ENCODE results near the gene MRPL58.

MRPL58 gene

GRCh38 chr17:75064460-75064859 lies 52.0 kb downstream of the MRPL58 start:
- H3K27ac ChIP-seq: no peak overlapping the region
- TF ChIP-seq ZFX (IDR thresholded peaks at IDR 0.05) (no peak), CTCF (conservative IDR thresholded peaks at IDR 0.05) (no peak)

DNA sequence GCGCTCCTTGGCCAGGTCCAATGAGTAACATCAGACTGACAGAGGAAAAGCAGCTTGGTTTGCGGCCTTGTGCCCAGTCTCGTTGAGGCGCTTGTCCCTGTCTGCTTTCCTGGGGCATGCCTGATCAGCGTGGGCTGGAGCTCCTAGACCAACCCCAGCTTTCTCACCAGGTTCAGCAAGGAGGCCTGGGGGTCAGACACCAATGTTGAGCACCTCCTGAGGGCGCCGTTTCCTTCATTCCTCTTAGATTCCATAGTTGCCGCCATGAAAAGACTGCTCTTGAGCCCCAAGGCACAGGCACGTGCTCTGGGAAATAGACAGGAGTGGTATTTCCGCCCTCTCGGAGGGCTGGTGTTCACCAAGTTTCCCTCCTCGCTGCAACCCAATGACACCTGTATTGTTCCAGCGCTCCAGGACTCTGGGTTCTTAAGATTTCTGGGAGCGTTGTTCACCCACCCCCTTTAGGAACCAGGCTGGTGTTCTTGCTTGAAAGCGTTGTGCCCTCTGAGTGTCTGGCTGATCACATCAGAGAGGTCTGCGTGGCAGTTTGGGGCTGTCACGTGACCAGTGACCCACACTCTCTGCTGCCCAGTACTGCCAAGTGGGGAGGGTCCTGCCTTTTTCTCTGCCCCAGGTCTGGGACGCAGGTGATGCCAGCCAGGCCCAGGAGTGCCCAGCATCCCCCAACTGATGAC lies 52.5 kb downstream of the MRPL58 start:
- H3K27ac ChIP-seq: no peak overlapping the region
- TF ChIP-seq CTCF (conservative IDR thresholded peaks at IDR 0.05): no peak
- TF ChIP-seq ZFX (IDR thresholded peaks at IDR 0.05): no peak

GRCh38 chr17:75065562-75066151 lies 53.2 kb downstream of the MRPL58 start:
- no peak overlapping the region for H3K27ac ChIP-seq
- TF ChIP-seq CTCF (conservative IDR thresholded peaks at IDR 0.05): no peak
- no peak for TF ChIP-seq ZFX (IDR thresholded peaks at IDR 0.05)

GRCh38 chr17:75067856-75068255 lies 55.4 kb downstream of the MRPL58 start:
- no peak overlapping the region for H3K27ac ChIP-seq
- TF ChIP-seq ZFX (IDR thresholded peaks at IDR 0.05) (no peak), CTCF (conservative IDR thresholded peaks at IDR 0.05) (no peak)

DNA sequence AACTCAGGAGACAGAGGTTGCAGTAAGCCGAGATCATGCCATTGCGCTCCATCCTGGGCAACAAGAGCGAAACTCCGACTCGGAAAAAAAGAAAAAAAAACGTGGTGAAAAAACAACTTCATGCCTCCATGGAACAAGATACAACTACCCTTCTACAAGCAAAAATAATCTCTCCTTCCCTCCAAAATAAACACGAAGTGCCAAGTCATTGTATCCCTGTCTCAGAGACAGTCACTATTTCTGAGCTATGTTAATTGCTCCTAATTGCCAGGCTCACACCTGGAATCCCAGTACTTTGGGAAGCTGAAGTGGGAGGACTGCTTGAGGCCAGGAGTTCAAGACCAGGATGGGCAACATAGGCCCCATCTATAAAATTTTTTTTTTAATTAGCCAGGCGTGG lies 56.3 kb downstream of the MRPL58 start:
- H3K27ac ChIP-seq: no peak overlapping the region
- TF ChIP-seq ZFX (IDR thresholded peaks at IDR 0.05) (no peak), CTCF (conservative IDR thresholded peaks at IDR 0.05) (no peak)

GRCh38 chr17:75069783-75070182 lies 57.3 kb downstream of the MRPL58 start:
- no peak for TF ChIP-seq CTCF (conservative IDR thresholded peaks at IDR 0.05)
- no peak for TF ChIP-seq ZFX (IDR thresholded peaks at IDR 0.05)
- no peak overlapping the region for H3K27ac ChIP-seq
